EH (cell line): ENCODE results near the gene CCR1.
"Not testable (repeated sequence)": the region's sequence is repeated elsewhere in the genome, so short reads cannot be mapped to it uniquely, and the experiment has no call there.

Source experiments
- DNase-seq: peaks from one replicate; pipeline ENCODE4 v3.0.0-alpha.2; 2015; ENCODE audit warnings: low read depth

The CCR1 gene

DNA sequence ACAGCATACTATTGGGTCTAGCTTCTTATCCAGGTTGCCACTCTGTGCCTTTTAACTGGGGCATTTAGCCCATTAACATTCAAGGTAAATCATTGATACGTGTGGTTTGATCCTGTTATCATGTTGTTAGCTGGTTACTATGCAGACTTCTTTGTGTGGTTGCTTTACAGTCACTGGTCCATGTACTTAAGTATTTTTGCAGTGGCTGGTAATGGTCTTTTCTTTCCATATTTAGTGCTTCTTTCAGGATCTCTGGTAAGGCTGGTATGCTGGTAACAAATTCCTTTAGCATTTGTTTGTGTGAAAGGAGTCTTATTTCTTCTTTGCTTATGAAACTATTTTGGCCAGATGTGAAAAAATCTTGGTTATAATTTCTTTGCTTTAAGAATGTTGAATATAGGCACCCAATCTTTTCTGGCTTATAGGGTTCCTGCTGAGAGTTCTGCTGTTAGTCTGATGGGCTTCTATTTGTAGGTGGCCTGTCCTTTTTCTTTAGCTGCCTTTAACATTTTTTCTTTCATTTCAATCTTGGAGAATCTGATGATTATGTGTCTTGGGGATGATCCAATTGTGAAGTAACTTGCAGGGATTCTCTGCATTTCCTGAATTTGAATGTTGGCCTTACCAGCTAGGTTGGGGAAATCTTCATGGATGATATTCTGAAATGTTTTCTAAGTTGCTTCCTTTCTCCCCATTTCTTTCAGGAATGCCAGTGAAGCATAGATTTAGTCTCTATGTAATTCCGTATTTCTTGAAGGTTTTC is 39.3 kb downstream of the CCR1 start:
- DNase-seq = peak; percentile 39

DNA sequence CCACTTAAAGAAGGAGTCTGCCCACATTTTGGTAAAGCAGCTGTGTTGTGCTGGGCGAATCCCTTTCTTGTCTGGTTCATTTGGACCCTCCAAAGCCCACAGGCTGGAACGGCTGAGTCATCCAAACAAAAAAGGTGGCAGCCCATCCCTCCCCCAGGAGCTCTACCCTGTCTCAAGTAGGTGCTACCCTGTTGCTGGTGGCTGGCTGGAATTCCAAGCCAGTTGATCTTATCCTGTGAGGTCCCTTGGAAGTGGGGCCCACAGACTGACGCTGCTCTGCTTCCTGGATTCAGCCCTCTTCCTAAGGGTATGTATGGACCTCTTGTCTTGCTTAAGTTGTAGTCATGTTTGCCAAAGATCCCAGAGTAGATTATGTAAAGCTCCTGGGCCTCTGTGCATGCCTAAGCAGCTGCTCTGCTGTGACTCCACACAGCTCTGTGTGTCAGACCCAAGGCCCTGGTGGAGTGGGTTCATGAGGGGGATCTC is 44.5 kb downstream of the CCR1 start:
- DNase-seq = peak; percentile 4

DNA sequence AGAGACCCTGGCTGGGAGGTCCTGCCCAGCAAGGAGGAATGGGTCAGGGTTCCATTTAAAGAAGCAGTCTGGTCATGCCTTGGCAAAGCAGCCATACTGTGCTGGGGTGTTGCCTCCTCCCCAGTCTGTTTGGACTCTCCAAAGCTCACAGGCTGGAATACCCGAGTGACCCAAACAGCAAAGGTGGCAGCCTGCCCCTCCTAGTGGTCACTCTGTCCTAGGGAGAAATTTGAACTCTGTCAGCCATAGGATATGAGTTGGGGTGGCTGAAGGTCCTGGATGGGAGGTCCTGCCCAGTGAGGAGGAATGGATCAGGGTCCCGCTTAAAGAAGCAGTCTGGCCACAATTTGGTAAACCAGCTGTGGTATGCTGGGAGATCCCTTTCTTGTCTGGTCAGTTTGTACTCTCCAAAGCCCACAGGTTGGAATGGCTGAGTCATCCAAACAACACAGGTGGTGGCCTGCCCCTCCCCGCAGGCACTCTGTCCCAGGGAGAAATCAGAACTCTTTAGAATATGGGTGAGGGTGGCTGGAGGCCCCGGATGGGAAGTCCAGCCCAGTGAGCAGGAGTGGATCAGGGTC is 45.0 kb downstream of the CCR1 start:
- no peak for DNase-seq

DNA sequence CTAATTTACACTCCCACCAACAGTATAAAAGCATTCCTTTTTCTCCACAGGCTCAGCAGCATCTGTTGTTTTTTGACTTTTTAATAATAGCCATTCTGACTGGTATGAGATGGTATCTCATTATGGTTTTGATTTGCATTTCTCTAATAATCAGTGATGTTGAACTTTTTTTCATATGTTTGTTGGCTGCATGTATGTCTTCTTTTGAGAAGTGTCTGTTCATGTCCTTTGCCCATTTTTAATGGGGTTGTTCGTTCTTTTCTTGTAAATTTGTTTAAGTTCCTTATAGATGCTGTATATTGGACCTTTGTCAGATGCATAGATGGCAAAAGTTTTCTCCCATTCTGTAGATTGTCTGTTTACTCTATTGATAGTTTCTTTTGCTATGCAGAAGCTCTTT is 50.4 kb downstream of the CCR1 start:
- DNase-seq = not testable (repeated sequence)

DNA sequence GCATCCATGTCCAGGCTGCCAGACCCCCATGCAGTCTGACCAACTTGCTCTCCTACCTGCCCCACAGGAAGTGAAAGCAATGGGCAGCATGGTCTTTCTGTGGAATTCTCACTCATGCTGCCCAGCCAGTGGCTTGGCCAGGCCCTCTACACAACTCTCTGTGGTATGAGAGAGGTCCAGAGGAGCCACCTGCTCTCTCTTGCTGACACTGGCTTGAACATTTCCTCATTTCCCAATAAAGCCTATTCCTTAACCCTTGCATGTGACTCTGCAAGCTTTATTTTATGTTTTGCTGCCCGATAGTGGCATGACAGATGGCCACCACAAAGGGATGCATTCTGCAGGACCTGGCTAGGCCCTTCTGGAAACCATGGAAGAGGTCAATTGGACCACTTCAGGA is 53.8 kb downstream of the CCR1 start:
- DNase-seq = no peak
